HG02642 (cell line): ENCODE data around the gene DLD.
"Not testable (repeated sequence)": the region's sequence is repeated elsewhere in the genome, so short reads cannot be mapped to it uniquely, and the experiment has no call there.

Experiments used
- ATAC-seq: cut with Tn5 transposase; IDR thresholded peaks from one replicate; pipeline ENCODE4 v1.9.1; 2021; ENCODE audit warnings: mild to moderate bottlenecking; ENCODE audit not compliant: unreplicated experiment, poor library complexity

Gene DLD

DNA sequence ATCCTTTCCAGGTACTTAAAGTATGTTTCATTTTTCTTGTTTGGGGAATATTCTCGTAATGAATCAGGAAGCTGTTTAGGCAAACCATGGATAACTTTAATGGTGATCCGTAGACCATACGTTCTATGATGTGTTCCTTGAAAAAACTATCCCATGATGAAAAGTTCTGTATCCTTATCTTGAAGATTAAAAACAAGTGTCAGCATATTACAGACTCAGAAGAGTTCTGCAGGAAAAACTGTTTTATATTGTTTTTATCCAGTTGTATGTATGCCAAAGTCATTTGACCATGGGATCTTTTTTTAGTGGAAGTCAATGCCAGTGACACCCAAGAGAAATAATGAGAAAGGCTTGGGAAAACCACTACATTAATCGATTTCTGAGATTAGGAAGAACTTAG is 52.0 kb downstream of the DLD start:
- ATAC-seq: no peak

DNA sequence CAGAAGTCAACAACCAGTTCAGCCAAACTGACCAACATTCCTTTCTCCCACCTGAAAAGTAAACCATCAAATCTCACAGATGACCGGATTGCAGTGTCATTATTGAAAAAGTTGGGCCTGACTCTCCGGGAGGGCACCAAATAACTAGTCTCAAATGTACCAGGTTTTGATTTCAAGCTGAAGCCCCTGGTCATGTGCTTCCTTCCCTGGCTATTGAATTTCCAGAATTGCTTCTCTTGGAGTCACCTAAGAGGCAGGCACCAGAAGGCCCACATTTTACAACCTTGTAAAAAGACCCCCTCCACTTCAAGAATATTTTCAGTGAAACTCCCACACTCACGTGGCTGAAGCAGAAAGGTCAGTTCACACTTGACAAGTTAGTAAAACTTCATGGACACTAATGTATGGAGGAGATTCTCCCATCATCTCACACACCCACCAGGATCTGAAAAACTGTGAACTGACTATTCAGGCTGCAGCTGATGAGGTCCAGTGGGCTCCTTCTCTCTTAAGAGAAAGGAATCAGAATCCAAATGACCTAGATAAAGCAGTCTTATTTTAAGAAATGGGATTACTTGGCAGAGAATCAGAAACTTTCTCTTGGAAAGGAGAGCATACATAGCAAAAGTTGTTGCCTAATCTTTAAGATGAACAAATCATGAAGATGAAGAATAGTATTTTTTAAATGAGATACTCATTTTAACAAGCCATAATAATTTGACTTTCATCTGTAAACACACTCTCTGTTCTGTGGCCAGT is 53.6 kb downstream of the DLD start:
- ATAC-seq: no peak

DNA sequence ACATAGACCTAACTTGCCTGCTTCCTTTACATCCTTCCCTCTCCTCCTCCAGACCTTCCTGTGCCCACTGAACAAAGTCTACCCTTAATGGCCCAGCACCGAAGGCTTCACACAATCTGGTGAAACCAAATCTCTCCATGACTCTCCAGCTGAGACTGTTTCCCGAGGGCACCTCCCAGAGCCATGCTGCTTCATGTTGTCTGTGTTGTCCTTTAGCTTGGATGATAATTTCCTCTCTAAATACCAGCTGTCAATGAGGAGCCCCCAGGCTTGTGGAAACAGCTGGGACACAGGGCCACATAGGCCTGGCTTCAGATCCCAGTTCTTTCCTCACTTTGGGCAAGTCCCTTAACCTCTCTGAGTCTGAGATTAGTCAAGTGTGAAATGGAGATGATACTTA is 54.3 kb downstream of the DLD start:
- ATAC-seq: no peak

DNA sequence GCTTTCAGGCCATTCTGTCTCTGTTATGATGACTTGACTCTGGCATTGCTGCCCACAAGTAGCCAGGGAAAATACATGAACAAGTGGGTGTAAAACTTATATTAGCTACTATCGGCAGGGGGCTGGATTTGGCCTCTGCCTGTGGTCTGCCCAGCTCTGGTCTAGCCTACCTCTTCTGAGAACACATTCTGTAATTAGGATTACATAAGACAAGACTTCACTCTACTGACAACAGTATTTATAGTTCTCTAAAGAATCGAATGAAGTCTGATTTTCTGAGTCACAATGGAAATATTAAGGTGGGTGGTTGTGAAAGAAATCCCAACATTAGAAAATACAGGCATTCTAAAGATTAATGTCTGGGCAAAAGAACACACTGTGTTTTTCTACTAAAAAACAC is 55.5 kb downstream of the DLD start:
- ATAC-seq: no peak

DNA sequence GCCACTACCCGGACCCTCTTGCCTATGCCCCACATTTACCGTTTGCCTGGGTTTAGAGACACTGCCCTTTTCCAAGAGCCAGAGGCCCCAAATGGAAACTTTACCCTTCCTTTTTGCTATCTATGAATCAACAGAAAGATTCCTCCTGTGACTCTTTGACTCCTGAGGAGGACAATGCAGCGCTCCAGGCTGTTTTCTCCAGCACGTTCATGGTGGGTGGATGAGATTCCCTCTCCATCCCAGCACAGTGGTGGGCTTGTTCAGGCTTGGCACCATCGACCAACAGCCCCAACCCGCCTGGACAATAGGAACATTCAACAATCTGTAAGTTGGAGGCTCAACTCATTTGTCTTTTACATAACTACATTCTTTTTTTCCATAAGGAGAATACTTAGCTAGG is 55.9 kb downstream of the DLD start:
- no peak for ATAC-seq

DNA sequence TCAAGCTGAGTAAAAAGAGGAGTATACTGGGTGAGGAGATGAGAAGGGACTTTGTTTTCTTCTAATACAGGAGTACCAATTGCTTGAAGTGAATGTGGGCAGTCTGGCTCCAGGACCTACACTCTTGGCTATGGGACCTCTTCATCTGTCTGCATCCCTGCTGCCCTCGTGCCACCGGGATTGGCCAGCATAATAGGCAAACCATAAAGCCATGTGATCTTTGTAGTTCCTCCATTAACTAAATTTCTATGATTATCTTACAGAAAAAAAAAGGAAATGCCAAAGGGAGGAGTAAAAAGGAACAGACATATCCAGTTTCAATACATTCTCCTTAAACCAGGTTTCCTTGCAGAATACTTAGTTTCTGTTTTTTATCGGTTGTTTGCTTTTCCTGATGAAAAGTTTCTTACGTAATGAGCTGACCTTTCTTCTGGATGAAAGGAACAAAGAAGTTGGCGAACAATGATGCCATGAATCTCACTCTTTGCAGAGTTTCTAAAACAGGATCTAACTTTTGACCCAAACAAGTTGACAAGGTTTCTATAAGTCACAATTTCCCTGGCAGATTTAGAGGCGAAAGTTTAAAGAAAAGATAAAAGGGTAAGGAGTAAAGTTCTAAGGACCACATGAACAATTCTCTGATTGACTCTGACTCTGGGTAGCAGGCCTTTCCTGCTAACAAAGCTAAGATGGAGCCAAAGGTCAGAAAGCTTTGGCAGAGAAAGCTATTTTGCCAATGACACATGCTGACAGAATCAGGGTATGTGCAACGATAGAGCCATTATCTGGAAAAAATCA is 57.9 kb downstream of the DLD start:
- ATAC-seq: no peak

DNA sequence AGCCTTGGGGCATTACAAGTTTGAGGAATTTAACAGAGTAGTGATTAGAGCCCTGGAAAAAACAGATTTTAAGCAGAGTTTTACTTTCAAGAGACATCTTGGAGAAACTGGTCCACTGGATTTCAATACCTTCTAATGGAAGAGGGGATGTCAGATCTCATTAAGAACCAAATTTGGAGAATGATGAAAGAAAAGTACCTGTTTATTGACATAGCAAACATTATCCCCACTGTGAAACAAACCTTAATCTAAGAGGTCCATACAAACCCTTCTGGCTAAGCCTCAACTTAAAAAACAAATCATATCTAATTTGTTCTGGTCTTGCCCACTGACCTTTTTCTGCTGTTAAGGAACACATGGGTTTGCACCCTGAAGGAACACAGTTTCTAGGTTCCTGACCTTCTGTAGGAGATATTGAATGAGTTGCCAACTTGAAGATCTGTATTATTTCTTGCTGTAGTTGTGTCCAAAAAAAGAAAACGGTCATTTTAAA is 58.5 kb downstream of the DLD start:
- ATAC-seq: no peak

DNA sequence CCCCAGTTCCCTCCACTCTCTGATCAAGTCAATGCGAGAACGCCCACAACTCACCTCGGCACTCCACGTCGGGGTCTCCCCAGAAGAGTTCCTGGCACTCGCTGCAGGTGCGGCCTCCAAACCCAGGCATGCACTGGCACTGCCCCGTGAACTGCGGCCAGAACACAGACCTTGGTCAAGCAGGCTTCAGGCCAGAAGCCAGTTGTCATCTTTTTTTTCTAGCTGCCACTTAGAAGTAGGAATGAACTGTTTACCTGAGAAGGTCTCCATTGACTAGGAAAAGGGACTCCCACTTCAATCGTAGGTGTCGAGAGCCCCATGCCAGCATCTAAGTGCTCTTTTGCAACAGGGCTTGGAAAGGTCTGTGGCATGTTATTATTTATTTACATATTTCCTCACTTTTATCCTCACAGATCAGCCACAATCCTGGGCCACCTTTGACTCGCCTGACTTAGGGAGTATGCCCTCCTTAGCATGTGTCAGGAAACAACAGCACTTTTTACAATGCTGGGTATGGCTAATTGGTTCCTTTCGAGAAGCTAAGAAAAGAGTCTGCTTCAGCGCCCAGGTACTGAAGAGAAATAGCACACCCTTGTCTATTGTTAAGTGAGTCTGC is 60.3 kb downstream of the DLD start:
- no peak for ATAC-seq

DNA sequence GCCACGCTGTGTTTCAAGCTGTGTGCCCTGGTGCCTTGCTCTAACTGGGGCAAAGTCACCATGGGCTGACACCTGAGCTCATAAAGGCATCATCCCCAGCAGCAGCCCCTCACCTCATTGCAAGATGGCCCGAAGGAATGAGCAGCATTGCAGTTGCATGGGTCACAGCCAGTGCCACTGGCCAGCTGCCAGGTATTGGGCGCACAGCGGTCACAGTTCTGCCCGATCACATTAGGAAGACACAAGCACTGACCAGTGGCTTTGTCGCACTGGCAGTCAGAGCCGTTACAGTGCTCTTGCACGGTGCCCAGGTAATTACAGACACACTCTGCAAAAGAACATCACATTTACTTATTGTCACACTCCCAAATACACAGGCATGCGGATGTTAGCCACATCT is 60.9 kb downstream of the DLD start:
- ATAC-seq: no peak

DNA sequence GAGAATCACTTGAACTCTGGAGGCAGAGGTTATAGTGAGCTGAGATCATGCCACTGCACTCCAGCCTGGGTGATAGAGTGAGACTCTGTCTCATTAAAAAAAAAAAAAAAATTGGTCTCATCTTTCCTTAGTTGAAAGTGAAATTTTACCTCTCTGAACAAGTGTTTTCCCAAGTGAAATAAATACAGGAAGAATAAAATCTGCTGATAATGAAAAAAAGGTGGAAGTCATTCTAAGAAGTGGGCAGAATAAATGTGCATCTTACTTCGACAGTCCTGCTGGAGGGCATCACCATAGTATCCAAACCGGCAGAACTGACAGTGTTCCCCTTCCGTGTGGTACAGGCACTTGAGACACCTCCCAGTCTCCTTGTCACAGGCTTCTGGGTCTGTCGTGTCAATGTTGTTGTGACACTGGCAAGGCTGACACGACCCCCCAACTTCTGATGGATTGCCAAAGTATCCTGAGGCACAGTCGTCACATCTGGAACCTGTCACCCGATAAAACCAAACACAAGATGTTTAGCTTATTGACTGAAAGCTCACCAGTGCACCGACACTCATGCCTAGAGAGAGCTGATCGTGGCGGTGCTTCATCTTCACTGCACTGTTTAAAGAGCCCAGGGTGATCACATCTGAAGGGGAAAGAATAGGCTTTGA is 62.4 kb downstream of the DLD start:
- no peak for ATAC-seq

DNA sequence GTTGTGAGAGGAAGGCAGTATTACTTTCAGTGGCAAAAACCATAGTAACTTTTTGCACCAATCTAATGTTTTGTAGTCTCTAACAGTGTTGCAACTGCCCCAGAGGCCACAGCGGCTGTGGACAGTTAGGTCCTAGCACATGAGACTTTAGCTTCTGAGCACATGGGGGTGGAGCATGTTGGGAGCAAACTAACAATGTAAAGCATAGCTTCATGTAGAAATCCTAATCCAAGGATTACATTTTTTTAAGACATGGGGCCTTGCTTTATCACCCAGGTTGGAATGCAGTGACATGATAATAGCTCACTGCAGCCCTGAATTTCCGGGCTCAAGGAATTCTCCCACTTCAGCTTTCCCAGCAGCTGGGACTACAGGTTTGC is 62.9 kb downstream of the DLD start:
- ATAC-seq: no peak

DNA sequence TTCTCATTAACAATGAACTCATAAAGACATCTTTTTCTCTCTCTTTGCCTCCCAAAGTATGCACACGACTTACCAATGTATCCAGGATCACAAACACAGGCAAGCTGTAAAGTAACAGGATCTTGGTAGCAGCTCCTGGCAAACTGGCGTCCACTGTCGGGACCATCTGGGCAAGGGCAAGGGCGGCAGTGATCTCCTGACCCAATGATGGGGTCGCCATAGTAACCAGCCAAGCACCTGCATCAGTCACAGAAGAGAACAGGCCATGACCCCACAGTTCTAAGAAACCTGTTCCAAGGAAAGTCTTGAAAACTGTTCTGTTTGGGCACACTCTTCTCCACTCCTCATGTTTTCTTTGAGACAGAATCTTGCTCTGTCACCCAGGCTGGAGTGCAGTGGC is 64.4 kb downstream of the DLD start:
- ATAC-seq: no peak

DNA sequence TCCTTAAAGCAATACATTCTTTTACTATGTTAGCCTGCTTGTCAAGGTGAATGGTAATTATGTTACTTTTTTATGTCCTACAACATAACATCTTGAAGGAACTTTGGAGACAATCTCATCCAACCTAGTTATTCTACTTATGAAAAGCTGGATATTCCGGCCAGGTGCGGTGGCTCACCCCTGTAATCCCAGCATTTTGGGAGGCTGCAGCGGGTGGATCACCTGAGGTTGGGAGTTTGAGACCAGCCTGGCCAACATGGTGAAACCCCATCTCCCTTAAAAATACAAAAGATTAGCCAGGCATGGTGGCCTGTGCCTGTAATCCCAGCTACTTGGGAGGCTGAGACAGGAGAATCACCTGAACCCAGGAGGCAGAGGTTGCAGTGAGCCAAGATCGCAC is 66.0 kb downstream of the DLD start:
- not testable (repeated sequence) for ATAC-seq

DNA sequence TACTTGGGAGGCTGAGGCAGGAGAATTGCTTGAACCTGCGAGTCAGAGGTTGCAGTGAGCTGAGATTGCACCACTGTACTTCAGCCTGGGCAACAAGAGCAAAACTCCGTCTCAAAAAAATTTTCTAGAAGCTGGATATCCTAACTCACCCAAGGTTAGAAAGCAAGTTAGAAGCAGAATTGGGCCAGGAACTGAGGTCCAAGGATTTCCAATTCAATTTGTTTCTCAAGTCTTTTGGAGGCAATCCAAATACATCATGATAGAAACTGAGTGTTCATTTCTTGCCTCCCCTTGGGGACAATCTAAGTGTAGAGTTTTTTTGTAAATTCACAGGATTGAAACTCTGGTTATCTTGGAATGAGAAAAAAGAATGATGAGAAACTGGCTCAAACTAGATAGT is 66.5 kb downstream of the DLD start:
- ATAC-seq: no peak

DNA sequence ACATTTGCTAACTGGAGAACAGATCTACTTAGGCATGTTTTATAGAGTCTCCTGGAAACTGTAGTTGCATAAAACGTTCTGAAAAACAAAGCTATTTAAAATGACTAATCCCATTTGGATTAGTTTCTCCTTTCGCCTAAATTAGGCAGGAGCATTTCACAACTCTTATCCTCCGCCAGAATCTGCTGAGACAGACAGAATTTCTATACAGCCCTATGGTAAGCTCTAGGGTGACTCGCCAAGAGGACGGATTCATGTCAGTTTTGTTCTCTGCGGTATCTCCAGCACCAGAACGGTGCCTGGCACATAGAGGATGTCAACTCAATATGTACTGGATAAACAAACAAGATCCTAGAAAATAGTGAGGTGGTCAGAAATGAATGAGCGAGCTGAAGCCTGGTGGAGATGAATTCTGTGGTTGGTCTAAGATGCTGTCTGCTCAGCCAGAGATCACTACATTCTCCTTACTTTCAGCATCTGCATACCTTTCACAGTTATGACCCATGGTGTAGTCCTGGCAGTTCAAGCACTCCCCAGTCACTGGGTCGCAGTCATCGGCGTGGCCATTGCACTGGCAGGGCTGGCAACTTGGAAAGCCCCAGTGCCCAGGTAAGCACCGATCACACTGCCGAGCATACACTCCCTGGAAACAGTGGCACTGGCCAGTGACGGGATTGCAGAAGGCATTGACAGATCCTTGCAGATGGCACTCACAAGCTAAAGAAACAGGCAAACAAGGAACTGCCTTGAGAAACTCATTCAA is 68.0 kb downstream of the DLD start:
- ATAC-seq: no peak

DNA sequence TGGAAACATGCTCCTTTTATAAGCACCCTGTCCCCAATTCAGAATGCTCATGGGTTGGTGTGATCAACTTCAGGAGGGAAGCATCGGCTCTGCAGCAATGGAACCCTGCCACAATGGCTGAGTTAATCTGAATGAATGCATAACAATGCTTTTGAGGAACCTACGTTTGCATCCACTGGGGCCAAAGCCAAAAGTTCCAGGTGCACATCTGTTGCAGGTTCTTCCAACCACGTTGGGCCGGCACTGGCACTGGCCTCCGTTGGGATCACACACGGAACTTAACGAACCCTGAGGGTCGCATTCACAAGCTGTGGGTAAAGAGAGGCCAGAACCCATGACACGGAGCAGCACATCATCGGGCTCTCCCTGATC is 68.5 kb downstream of the DLD start:
- no peak for ATAC-seq

DNA sequence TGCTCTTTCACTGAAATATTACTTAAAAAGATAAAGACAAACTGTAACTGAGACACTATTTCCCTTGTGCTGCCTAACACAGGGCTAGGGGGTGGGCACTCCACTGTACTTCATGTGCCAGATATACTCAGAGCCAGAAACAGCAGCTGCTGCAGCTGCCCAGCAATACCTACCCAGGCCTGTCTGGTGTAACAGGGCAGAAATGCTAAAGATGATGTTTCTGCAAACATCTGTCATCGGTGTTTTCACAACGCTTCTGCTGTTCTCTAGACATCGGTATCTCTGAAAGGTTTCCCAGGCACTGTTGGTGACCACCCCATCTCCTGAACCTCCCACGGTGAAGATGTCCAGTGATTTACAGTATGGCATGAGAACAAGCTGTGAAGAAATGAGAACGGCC is 69.3 kb downstream of the DLD start:
- no peak for ATAC-seq

DNA sequence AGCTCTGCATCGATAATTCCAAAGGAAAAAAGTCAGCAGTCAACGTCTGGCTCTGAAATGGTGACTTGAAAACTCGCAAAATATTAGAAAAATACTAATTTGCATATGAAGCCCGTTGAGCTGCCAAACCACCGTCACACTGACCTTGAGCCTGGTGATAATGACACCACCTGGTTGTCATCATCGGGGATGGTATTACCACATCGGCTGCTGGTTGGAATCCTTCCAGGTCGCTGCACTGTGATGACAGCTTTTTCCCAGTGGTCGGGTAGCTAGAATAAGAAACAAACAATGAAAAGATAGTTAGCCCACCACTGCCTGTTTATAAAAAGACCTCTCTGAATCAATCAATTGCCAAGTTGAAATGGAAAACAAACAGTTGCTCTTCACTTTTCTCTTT is 70.4 kb downstream of the DLD start:
- ATAC-seq: no peak

DNA sequence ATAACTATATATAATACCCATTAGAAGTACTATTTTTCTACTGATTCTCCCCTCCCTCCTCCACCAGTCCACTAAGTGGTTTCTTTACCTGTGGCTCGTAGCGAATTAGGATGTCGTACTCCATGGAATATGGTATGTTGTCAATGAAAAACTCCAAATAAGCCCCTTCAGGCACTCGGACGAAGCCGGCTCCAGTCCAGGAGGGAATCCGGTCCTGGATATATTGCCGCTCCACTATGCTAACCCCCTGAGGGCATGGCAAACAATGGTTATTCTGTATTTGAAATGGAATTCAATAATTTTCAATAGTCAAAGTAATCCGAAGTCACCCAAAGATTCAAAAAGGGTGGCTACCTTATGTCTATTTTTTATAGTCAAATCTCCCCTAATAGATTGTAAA is 71.8 kb downstream of the DLD start:
- ATAC-seq: no peak

DNA sequence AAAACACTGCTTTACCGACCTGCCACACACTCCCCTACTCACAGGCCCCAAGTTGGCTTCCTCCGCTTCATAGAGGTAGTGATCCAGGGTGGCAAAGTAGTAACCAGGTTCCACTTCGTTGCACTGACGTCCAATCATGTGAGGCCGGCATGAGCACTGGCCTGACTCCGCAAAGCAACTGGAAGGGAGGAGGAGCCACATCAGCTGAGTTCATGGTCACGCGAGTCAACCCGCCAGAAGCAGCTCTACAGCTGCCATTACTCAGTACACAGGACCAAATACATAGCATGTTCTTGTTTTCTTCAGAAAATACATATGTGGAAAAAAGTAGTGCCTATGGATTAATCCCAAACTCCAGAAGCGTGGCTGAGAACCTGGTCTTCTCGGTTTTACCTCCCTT is 73.5 kb downstream of the DLD start:
- ATAC-seq: no peak
